K562 (cell line): ENCODE data around the gene UHMK1. TPM values are rescaled to one million over a fixed set of nuclear protein-coding genes. Genes with fewer than 3 reads are reported as not detected.
"Not testable (repeated sequence)": the region's sequence is repeated elsewhere in the genome, so short reads cannot be mapped to it uniquely, and the experiment has no call there.

Experiments used
- ATAC-seq: fragments of 200-7000 bp; cut with Tn5 transposase; 3 replicates; pipeline ENCODE4 v1.9.1; 2020; ENCODE audit warnings: moderate library complexity
- BruUV-seq: library from RNA; stranded (reverse); fragments of 400-500 nt; replicated peaks from 2 replicates; lab custom pipeline; 2021; lab: Mats Ljungman, UMichigan
- CTCF ChIA-PET: fragments of 300-600 bp; formaldehyde crosslinking; extraction: SDS; loops from one replicate; lab custom pipeline; 2021; ENCODE audit warnings: low intra/inter-chr PET ratio; lab: Yijun Ruan, JAX
- POLR2A ChIA-PET: fragments of 300-600, 350-650 bp; sonication (Branson Sonifier 250); formaldehyde crosslinking; extraction: SDS; loops from one replicate; lab custom pipeline; 2021; ENCODE audit warnings: antibody characterized with exemption, inconsistent platforms; lab: Yijun Ruan, JAX
- DNase-seq, 4 experiments: peaks; one replicate each; pipeline versions ENCODE4 v3.0.0 to v3.0.0-alpha.2; 2011 to 2018; ENCODE audit warnings: low spot score in 3 of 4, mixed read lengths in 3 of 4; ENCODE audit errors: extremely low read depth in 1 of 4
- FAIRE-seq: peaks from 2 replicates; lab custom pipeline; 2011; peaks lifted over from hg19 to GRCh38; lab: Jason Lieb, UNC
- H2AFZ ChIP-seq: 2 replicates; pipeline ENCODE4 v1.6.0; 2011; ENCODE audit warnings: low read depth, low read length, control low read depth, inconsistent platforms
- H3K27ac ChIP-seq: fragments of 200-600 bp; 3 replicates; pipeline ENCODE4 v1.8.0; 2011; ENCODE audit warnings: low read depth, mild to moderate bottlenecking, control low read depth, inconsistent platforms, low read length, moderate library complexity, mixed read lengths; ENCODE audit errors: extremely low read depth
- H3K27me3 ChIP-seq, 2 experiments: fragments of 300-600 bp in 1 of 2; 2 replicates in 1 of 2; 3 replicates in 1 of 2; pipeline versions ENCODE4 v1.6.0 to v1.8.0; 2011; ENCODE audit warnings: inconsistent platforms in 2 of 2, low read length in 2 of 2, mild to moderate bottlenecking in 1 of 2, mixed read lengths in 1 of 2, moderate library complexity in 1 of 2; ENCODE audit not compliant: control insufficient read depth in 2 of 2, insufficient read depth in 2 of 2
- H3K36me3 ChIP-seq: fragments of 300-600 bp; 3 replicates; pipeline ENCODE4 v1.8.0; 2011; ENCODE audit warnings: mild to moderate bottlenecking, low read length, inconsistent platforms; ENCODE audit not compliant: control insufficient read depth, insufficient read depth
- H3K4me1 ChIP-seq, 2 experiments: fragments of 200-600 bp in 1 of 2; replicated peaks in 1 of 2; 2 replicates in 1 of 2; 3 replicates in 1 of 2; pipeline versions ENCODE4 v1.5.1 to v1.8.0; 2011; ENCODE audit warnings: inconsistent platforms in 2 of 2, low read length in 2 of 2, mild to moderate bottlenecking in 1 of 2, mixed read lengths in 1 of 2, moderate library complexity in 1 of 2; ENCODE audit not compliant: control insufficient read depth in 2 of 2, insufficient read depth in 2 of 2
- H3K4me2 ChIP-seq: 2 replicates; pipeline ENCODE4 v1.6.1; 2011; ENCODE audit warnings: low read length, control low read depth, inconsistent platforms, mixed read lengths; ENCODE audit not compliant: insufficient read depth
- H3K4me3 ChIP-seq: fragments of 200-600 bp; sonication (generic), shearing (Covaris generic); 2 replicates; pipeline ENCODE4 v1.5.1; 2016; ENCODE audit warnings: control low read depth, inconsistent platforms
- H3K79me2 ChIP-seq: fragments of 200-600 bp; 3 replicates; pipeline ENCODE4 v1.8.0; 2011; ENCODE audit warnings: low read length, inconsistent platforms; ENCODE audit not compliant: control insufficient read depth, insufficient read depth
- H3K9ac ChIP-seq, 2 experiments: 2 replicates each; pipeline versions ENCODE4 v1.6.0 to v1.6.1; 2011; ENCODE audit warnings: low read depth in 2 of 2, low read length in 2 of 2, control low read depth in 1 of 2, inconsistent platforms in 1 of 2, mild to moderate bottlenecking in 1 of 2, mixed read lengths in 1 of 2; ENCODE audit not compliant: insufficient read depth in 1 of 2
- H3K9me1 ChIP-seq: one replicate; pipeline ENCODE4 v1.6.0; 2011; ENCODE audit warnings: inconsistent platforms, mild to moderate bottlenecking, low read length, moderate library complexity; ENCODE audit not compliant: control insufficient read depth, insufficient read depth
- H3K9me3 ChIP-seq: replicated peaks from 2 replicates; pipeline ENCODE4 v1.5.1; 2011; ENCODE audit warnings: low read depth, low read length, inconsistent platforms; ENCODE audit not compliant: control insufficient read depth, insufficient read depth
- H4K20me1 ChIP-seq: replicated peaks from 2 replicates; pipeline ENCODE4 v1.6.1; 2011; ENCODE audit warnings: low read length, inconsistent platforms, mixed read lengths; ENCODE audit not compliant: control insufficient read depth, insufficient read depth
- AFF4 ChIP-seq: sonication (generic); formaldehyde crosslinking; IDR thresholded peaks from 2 replicates; pipeline ENCODE4 v1.8.0; 2023; ENCODE audit warnings: mild to moderate bottlenecking, missing genetic modification reagents
- GMEB1 ChIP-seq: fragments of 250-450 bp; sonication (Bioruptor Pico); IDR thresholded peaks from 2 replicates; pipeline ENCODE4 v1.4.0; 2020; ENCODE audit warnings: mild to moderate bottlenecking
- U2AF2 ChIP-seq: fragments of 200-400 bp; formaldehyde crosslinking; optimal IDR thresholded peaks from 2 replicates; pipeline ENCODE3; 2017; ENCODE audit warnings: low read depth, mild to moderate bottlenecking, low read length
- WGBS: fragments of 100-300 bp; shearing (Covaris generic); methylation state at CpG from one replicate; pipeline ENCODE4 v1.1.6; 2016; ENCODE audit warnings: low coverage, mixed read lengths; ENCODE audit not compliant: insufficient coverage; ENCODE audit errors: missing lambda C conversion rate; 5-methylcytosine and 5-hydroxymethylcytosine counted together
- in situ Hi-C: fragments of 300-500 bp; cut with MboI; formaldehyde crosslinking; loops from 4 replicates; pipeline ENCODE4 v1.15.0; 2018; ENCODE audit warnings: inconsistent platforms, mixed read lengths
- intact Hi-C: fragments of 100-400 bp; cut with micrococcal nuclease; formaldehyde crosslinking; loops from 2 replicates; pipeline ENCODE4 v1.14.2; 2022
- polyA plus RNA-seq, 8 experiments: library from polyadenylated mRNA; depleted of rRNA in 4 of 8; stranded (reverse) in 5 of 8; unstranded in 3 of 8; fragments of >200 nt; fragmentation: Nextera tagmentation in 2 of 8; fragmentation: Illumina TruSeq in 1 of 8; extraction: Ambion mirVana in 2 of 8; extraction: Trizol in 1 of 8; gene quantifications; 2 replicates each; pipeline versions ENCODE4 v1.2.1 to v1.2.3, GENCODE V29; 2011 to 2014; ENCODE audit warnings: inconsistent platforms in 1 of 8, missing spikeins in 1 of 8
- total RNA-seq, 7 experiments: library from RNA; depleted of rRNA in 6 of 7; stranded (reverse); fragments of >200 nt in 6 of 7; fragmentation: Illumina TruSeq in 2 of 7; extraction: Trizol in 2 of 7; gene quantifications; 2 replicates each; pipeline versions ENCODE4 v1.2.1 to v1.2.3, GENCODE V29; 2011 to 2021; ENCODE audit warnings: low replicate concordance in 1 of 7

Gene UHMK1
- total and polyA plus RNA-seq, 9 of the 15 experiments (the other 6 are each of a cell fraction or from before 2014, with no cell fraction given): 13.1 to 72.4 (median 38.3) TPM

- no peak for TF ChIP-seq U2AF2
Observed at GRCh38 chr1:162570718-162571117, 73.1 kb downstream of the UHMK1 start (continued).

GRCh38 chr1:162571121-162571520, 73.5 kb downstream of the UHMK1 start:
- Histone ChIP-seq H3K79me2 (peaks cover 98% of the 10 kb centered on the region), H3K4me1 (peaks cover 0 to 30% of the 10 kb centered on the region in 2 experiments; a peak in 3 of 5 replicates), H3K36me3 (peaks cover 85% of the 10 kb centered on the region)
- FAIRE-seq, H3K27ac ChIP-seq, H3K4me2 ChIP-seq, H4K20me1 ChIP-seq, DNase-seq, H3K9ac ChIP-seq, H3K27me3 ChIP-seq, BruUV-seq, H2AFZ ChIP-seq, in situ Hi-C loops, CTCF ChIA-PET, H3K9me3 ChIP-seq, H3K4me3 ChIP-seq, H3K9me1 ChIP-seq, ATAC-seq, intact Hi-C loops: not testable (repeated sequence)
- 88% methylated on average over 7 of the region's 7 CpGs for WGBS
- POLR2A ChIA-PET: interaction anchor here (1.9 kb wide), 1 partner anchor 8 kb away, joined by 8 read pairs; no protein-coding TSS in a partner anchor

GRCh38 chr1:162571696-162572095, 74.1 kb downstream of the UHMK1 start:
- Histone ChIP-seq H3K27ac (no peak overlapping the region), H3K79me2 (peaks cover 98% of the 10 kb centered on the region), H3K4me1 (peaks cover 0 to 27% of the 10 kb centered on the region in 2 experiments; a peak in 3 of 5 replicates), H3K36me3 (peaks cover 85% of the 10 kb centered on the region), H3K9me3 (no peaks in the 10 kb centered on the region), H3K27me3 (no peaks in the 10 kb centered on the region), H3K9me1 (no peaks in the 10 kb centered on the region), H3K4me2 (no peak overlapping the region), H3K4me3 (no peak overlapping the region), H2AFZ (no peak overlapping the region), H3K9ac (no peak overlapping the region), H4K20me1 (peaks cover 5% of the 10 kb centered on the region; the same call in 1 of the 2 replicates)
- BruUV-seq: no TSS peak
- TF ChIP-seq AFF4 (0 out of 2 replicates have a peak, but pooled peaks have one; percentile 31), GMEB1 (CRISPR knock-in tag) (no peak)
- DNase-seq (no peak), ATAC-seq (no peak), FAIRE-seq (no peak)
- ChIA-PET POLR2A (interaction anchor here (0.6 to 1.9 kb wide), 3 partner anchors 9 to 22 kb away, joined by 3 to 8 read pairs (median 4); partner anchors contain the start of gene UAP1), CTCF (no interaction called here)
- intact Hi-C loops (no loop called here), in situ Hi-C loops (no loop called here)
- 75% methylated on average over 1 of the region's 1 CpG for WGBS
